GM19372 (cell line): ENCODE data around the gene CEP295NL.
"Not testable (repeated sequence)": the region's sequence is repeated elsewhere in the genome, so short reads cannot be mapped to it uniquely, and the experiment has no call there.

ENCODE experiments used
- ATAC-seq: cut with Tn5 transposase; IDR thresholded peaks from one replicate; pipeline ENCODE4 v1.9.1; 2021; ENCODE audit warnings: mild to moderate bottlenecking, low read depth, moderate library complexity; ENCODE audit not compliant: unreplicated experiment

Gene CEP295NL

GRCh38 chr17:78870621-78871020 lies 32.4 kb downstream of the CEP295NL start:
- ATAC-seq, result no peak

- ATAC-seq, result no peak
Measured at GRCh38 chr17:78868391-78868790, 34.6 kb downstream of the CEP295NL start.

- ATAC-seq, result not testable (repeated sequence)
Measured at GRCh38 chr17:78867046-78867445, 36.0 kb downstream of the CEP295NL start.

- ATAC-seq, result no peak
Measured at GRCh38 chr17:78865682-78866390, 37.2 kb downstream of the CEP295NL start.

- no peak for ATAC-seq
Measured at GRCh38 chr17:78864117-78864516, 38.9 kb downstream of the CEP295NL start.

- ATAC-seq, result no peak
Measured at GRCh38 chr17:78862073-78863023, 40.7 kb downstream of the CEP295NL start.

GRCh38 chr17:78861229-78861628 lies 41.8 kb downstream of the CEP295NL start:
- ATAC-seq, result no peak

- no peak for ATAC-seq
Measured at GRCh38 chr17:78859051-78859450, 44.0 kb downstream of the CEP295NL start.

- ATAC-seq, result no peak
Measured at GRCh38 chr17:78857266-78857665, 45.7 kb downstream of the CEP295NL start.

GRCh38 chr17:78855561-78856165 lies 47.3 kb downstream of the CEP295NL start:
- ATAC-seq, result no peak

GRCh38 chr17:78854508-78854907 lies 48.5 kb downstream of the CEP295NL start:
- ATAC-seq, result no peak

- ATAC-seq, result no peak
Measured at GRCh38 chr17:78853926-78854394, 49.0 kb downstream of the CEP295NL start.

GRCh38 chr17:78852709-78853121 lies 50.3 kb downstream of the CEP295NL start:
- ATAC-seq, result no peak

- ATAC-seq, result no peak
Measured at GRCh38 chr17:78849026-78849425, 54.0 kb downstream of the CEP295NL start.

GRCh38 chr17:78847052-78847451 lies 55.9 kb downstream of the CEP295NL start:
- ATAC-seq, result no peak

GRCh38 chr17:78844301-78845005 lies 58.5 kb downstream of the CEP295NL start:
- no peak for ATAC-seq

GRCh38 chr17:78842881-78843565 lies 60.0 kb downstream of the CEP295NL start:
- ATAC-seq, result no peak

GRCh38 chr17:78840780-78841611 lies 62.0 kb downstream of the CEP295NL start, which contains the start of gene USP36:
Gene USP36 (minus strand): TSS chr17:78840814. CDS start chr17:78836363, 4,451 bp downstream.
- ATAC-seq, result peak; percentile 84
